ENCODE measurements around the gene PDE2A. TPM values are rescaled to one million over a fixed set of nuclear protein-coding genes. Genes with fewer than 3 reads are reported as not detected.

Gene PDE2A
- total RNA-seq, 1 donor from 2014 or later: 0.82 TPM

DNA sequence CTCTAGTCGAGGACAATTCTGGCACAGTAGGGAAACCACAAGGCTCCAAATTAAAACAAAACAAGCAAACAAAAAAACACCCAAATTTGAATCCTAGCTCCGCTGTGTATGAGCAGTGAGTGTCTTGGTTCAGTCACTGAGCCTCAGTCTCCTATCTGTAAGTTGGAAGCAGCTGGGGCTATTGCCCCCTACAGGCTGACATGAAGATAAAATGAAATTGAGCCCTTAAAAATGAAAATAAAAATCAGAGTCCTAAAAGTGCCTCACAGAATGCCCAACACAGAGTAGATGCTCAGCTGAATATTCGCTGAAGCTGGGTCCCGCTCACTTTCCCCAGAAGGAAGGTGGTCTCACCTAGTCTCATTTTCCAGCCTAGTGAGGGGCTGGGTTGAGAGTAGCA lies 65.2 kb downstream of the PDE2A start:
- Histone ChIP-seq H3K27ac (ENCODE audit: low read depth, low read length) (no peak overlapping the region), H2AFZ (ENCODE audit: low read depth, low read length) (no peak overlapping the region), H3K36me3 (ENCODE audit: insufficient read depth, low read length) (no peaks in the 10 kb centered on the region), H3K79me2 (ENCODE audit: insufficient read depth, low read length) (no peaks in the 10 kb centered on the region), H4K20me1 (ENCODE audit: insufficient read depth, low read length) (no peaks in the 10 kb centered on the region), H3K9me3 (ENCODE audit: insufficient read depth, low read depth, low read length) (no peaks in the 10 kb centered on the region), H3K9ac (ENCODE audit: low read length) (no peak overlapping the region), H3K4me2 (ENCODE audit: low read length) (no peak overlapping the region), H3K4me1 (ENCODE audit: insufficient read depth, low read length) (no peaks in the 10 kb centered on the region), H3K4me3 (ENCODE audit: insufficient read depth, low read depth, low read length) (no peak overlapping the region), H3K27me3 (ENCODE audit: insufficient read depth, low read length) (peaks cover 16% of the 10 kb centered on the region)
- H3K9me3 Mint-ChIP-seq (ENCODE audit: unreplicated experiment): peaks cover 2% of the 10 kb centered on the region
- no peak for DNase-seq (ENCODE audit: low read depth)
- peaks cover 89% of the 10 kb centered on the region for H3K27me3 Mint-ChIP-seq (ENCODE audit: low read depth, unreplicated experiment)
- H3K36me3 Mint-ChIP-seq (ENCODE audit: low read depth, unreplicated experiment): peaks cover 2% of the 10 kb centered on the region
- FAIRE-seq: no peak
- TF ChIP-seq, protein P1, sequence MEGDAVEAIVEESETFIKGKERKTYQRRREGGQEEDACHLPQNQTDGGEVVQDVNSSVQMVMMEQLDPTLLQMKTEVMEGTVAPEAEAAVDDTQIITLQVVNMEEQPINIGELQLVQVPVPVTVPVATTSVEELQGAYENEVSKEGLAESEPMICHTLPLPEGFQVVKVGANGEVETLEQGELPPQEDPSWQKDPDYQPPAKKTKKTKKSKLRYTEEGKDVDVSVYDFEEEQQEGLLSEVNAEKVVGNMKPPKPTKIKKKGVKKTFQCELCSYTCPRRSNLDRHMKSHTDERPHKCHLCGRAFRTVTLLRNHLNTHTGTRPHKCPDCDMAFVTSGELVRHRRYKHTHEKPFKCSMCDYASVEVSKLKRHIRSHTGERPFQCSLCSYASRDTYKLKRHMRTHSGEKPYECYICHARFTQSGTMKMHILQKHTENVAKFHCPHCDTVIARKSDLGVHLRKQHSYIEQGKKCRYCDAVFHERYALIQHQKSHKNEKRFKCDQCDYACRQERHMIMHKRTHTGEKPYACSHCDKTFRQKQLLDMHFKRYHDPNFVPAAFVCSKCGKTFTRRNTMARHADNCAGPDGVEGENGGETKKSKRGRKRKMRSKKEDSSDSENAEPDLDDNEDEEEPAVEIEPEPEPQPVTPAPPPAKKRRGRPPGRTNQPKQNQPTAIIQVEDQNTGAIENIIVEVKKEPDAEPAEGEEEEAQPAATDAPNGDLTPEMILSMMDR (IDR thresholded peaks at IDR 0.05; ENCODE audit: insufficient read depth, low read depth, low read length): peak; percentile 61
- TF ChIP-seq EZH2 (IDR thresholded peaks at IDR 0.05; ENCODE audit: insufficient read depth, low read length): no peak
- H3K4me1 Mint-ChIP-seq (ENCODE audit: low read depth, unreplicated experiment): peaks cover 2% of the 10 kb centered on the region
- H3K27ac Mint-ChIP-seq (ENCODE audit: unreplicated experiment): no peak overlapping the region
- H3K4me3 Mint-ChIP-seq (ENCODE audit: unreplicated experiment): no peak overlapping the region

DNA sequence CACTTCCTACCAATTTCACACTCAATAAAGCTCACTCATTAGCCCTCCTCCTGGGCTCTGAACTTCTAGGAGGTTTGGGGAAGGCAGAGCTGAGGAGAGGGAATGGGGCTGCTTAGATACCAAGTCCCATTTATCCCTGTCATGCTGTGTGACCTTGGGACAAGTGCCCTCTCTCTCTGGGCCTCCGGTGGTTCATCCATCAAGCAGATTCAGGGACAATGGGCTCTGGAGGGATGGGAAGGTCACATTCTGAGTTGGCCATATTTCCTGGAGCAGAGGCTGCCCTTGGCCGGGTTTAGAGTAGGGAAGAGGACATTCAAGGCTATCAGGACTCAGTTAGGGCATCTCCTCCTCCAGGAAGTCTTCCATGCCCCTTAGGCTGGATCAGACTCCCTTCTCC lies 66.7 kb downstream of the PDE2A start:
- H3K4me3 Mint-ChIP-seq (ENCODE audit: unreplicated experiment): no peak overlapping the region
- H3K27me3 Mint-ChIP-seq (ENCODE audit: low read depth, unreplicated experiment): peaks cover 87% of the 10 kb centered on the region
- Histone ChIP-seq H3K9ac (ENCODE audit: low read length) (no peak overlapping the region), H3K4me2 (ENCODE audit: low read length) (no peak overlapping the region), H2AFZ (ENCODE audit: low read depth, low read length) (no peak overlapping the region), H3K36me3 (ENCODE audit: insufficient read depth, low read length) (no peaks in the 10 kb centered on the region), H3K4me1 (ENCODE audit: insufficient read depth, low read length) (no peaks in the 10 kb centered on the region), H3K27me3 (ENCODE audit: insufficient read depth, low read length) (peaks cover 13% of the 10 kb centered on the region), H4K20me1 (ENCODE audit: insufficient read depth, low read length) (no peaks in the 10 kb centered on the region), H3K9me3 (ENCODE audit: insufficient read depth, low read depth, low read length) (no peaks in the 10 kb centered on the region), H3K27ac (ENCODE audit: low read depth, low read length) (no peak overlapping the region), H3K4me3 (ENCODE audit: insufficient read depth, low read depth, low read length) (no peak overlapping the region), H3K79me2 (ENCODE audit: insufficient read depth, low read length) (no peaks in the 10 kb centered on the region)
- TF ChIP-seq, protein P1 (IDR thresholded peaks at IDR 0.05; ENCODE audit: insufficient read depth, low read depth, low read length): no peak
- no peak for TF ChIP-seq EZH2 (IDR thresholded peaks at IDR 0.05; ENCODE audit: insufficient read depth, low read length)
- FAIRE-seq (no peak), DNase-seq (ENCODE audit: low read depth) (no peak)
- H3K27ac Mint-ChIP-seq (ENCODE audit: unreplicated experiment): no peak overlapping the region
- H3K9me3 Mint-ChIP-seq (ENCODE audit: unreplicated experiment): peaks cover 2% of the 10 kb centered on the region
- H3K4me1 Mint-ChIP-seq (ENCODE audit: low read depth, unreplicated experiment): peaks cover 2% of the 10 kb centered on the region
- H3K36me3 Mint-ChIP-seq (ENCODE audit: low read depth, unreplicated experiment): peaks cover 2% of the 10 kb centered on the region

DNA sequence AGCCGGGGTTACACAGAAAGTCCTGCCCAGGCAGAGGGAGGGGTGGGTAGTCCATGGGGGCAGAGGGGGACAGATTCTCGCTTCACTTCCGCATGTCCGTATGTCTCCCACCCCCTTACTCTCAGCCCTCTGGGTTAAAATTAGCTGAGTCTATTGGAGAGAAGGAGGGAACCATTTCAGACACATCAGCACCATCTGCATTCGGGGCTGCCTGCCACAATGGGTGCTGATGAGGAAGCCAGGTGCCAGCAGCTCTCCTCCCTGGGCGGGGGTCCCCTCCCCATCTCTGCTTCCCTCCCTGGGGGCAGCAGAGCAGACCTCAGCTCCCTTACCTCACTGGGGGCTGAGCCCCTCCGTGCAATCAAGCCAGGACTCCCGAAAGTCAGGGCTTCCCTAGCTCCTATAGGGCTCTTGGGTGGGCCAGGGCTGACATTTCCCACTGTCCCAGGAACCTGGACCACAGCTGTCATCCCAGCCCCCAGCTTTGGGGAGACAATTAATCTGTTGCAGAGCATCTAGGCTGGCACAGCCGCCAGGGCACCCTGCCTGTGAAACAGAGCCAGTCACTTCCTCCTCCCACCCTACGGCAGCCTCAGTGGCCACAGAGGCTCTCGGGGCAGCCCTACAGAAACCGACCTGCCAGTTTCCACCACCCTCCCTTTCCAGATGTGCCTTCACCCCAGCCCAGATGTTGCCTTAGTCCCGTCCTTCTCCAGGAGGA lies 67.3 kb downstream of the PDE2A start:
- Histone ChIP-seq H3K27ac (ENCODE audit: low read depth, low read length) (no peak overlapping the region), H3K4me1 (ENCODE audit: insufficient read depth, low read length) (no peaks in the 10 kb centered on the region), H4K20me1 (ENCODE audit: insufficient read depth, low read length) (no peaks in the 10 kb centered on the region), H2AFZ (ENCODE audit: low read depth, low read length) (no peak overlapping the region), H3K79me2 (ENCODE audit: insufficient read depth, low read length) (no peaks in the 10 kb centered on the region), H3K9ac (ENCODE audit: low read length) (no peak overlapping the region), H3K36me3 (ENCODE audit: insufficient read depth, low read length) (no peaks in the 10 kb centered on the region), H3K9me3 (ENCODE audit: insufficient read depth, low read depth, low read length) (no peaks in the 10 kb centered on the region), H3K27me3 (ENCODE audit: insufficient read depth, low read length) (peaks cover 13% of the 10 kb centered on the region), H3K4me2 (ENCODE audit: low read length) (no peak overlapping the region), H3K4me3 (ENCODE audit: insufficient read depth, low read depth, low read length) (no peak overlapping the region)
- no peak overlapping the region for H3K4me3 Mint-ChIP-seq (ENCODE audit: unreplicated experiment)
- H3K4me1 Mint-ChIP-seq (ENCODE audit: low read depth, unreplicated experiment): peaks cover 2% of the 10 kb centered on the region
- no peak overlapping the region for H3K27ac Mint-ChIP-seq (ENCODE audit: unreplicated experiment)
- FAIRE-seq (no peak), DNase-seq (ENCODE audit: low read depth) (no peak)
- TF ChIP-seq, protein P1 (IDR thresholded peaks at IDR 0.05; ENCODE audit: insufficient read depth, low read depth, low read length): no peak
- no peak for TF ChIP-seq EZH2 (IDR thresholded peaks at IDR 0.05; ENCODE audit: insufficient read depth, low read length)
- H3K36me3 Mint-ChIP-seq (ENCODE audit: low read depth, unreplicated experiment): peaks cover 2% of the 10 kb centered on the region
- peaks cover 2% of the 10 kb centered on the region for H3K9me3 Mint-ChIP-seq (ENCODE audit: unreplicated experiment)
- peaks cover 92% of the 10 kb centered on the region for H3K27me3 Mint-ChIP-seq (ENCODE audit: low read depth, unreplicated experiment)

Measured in astrocyte (in vitro differentiated cells and primary cell).